H1 (cell line): ENCODE data around the gene LPCAT1. TPM values are rescaled to one million over a fixed set of nuclear protein-coding genes. Genes with fewer than 3 reads are reported as not detected.
A peak's percentile ranks its signal among the peaks of the same experiment; 100 is the strongest.

Experiments
- CTCF ChIA-PET: fragments of 300-600 bp; sonication (Branson Sonifier 250); formaldehyde crosslinking; loops from one replicate; lab custom pipeline; 2021; ENCODE audit not compliant: partially characterized antibody; lab: Charles Lee
- POLR2A ChIA-PET: fragments of 300-600 bp; sonication (Branson Sonifier 250); formaldehyde crosslinking; loops from one replicate; lab custom pipeline; 2021; ENCODE audit warnings: inconsistent platforms; ENCODE audit not compliant: partially characterized antibody; lab: Charles Lee
- DNase-seq, 2 experiments: peaks; one replicate each; pipeline versions ENCODE4 v3.0.0 to v3.0.0-alpha.2; 2010 to 2022; ENCODE audit warnings: low spot score in 2 of 2, low read depth in 1 of 2, mixed read lengths in 1 of 2
- FAIRE-seq: peaks from 2 replicates; lab custom pipeline; 2011; peaks lifted over from hg19 to GRCh38; lab: Jason Lieb, UNC
- H2AFZ ChIP-seq: 2 replicates; pipeline ENCODE4 v1.8.1; 2012; ENCODE audit warnings: low read length, inconsistent platforms
- H2AK5ac ChIP-seq: 2 replicates; pipeline ENCODE4 v1.6.1; 2013; ENCODE audit warnings: low read depth, low read length
- H2BK120ac ChIP-seq: replicated peaks from 2 replicates; pipeline ENCODE3; 2013; ENCODE audit warnings: low read depth, low read length, inconsistent platforms
- H2BK12ac ChIP-seq: 2 replicates; pipeline ENCODE4 v1.6.1; 2013; ENCODE audit warnings: low read depth, low read length
- H2BK15ac ChIP-seq: 2 replicates; pipeline ENCODE4 v1.6.1; 2013; ENCODE audit warnings: low read length
- H2BK20ac ChIP-seq: 2 replicates; pipeline ENCODE4 v1.6.1; 2013; ENCODE audit warnings: low read length
- H2BK5ac ChIP-seq: 2 replicates; pipeline ENCODE4 v1.6.1; 2013; ENCODE audit warnings: low read depth, low read length
- H3K14ac ChIP-seq: 2 replicates; pipeline ENCODE4 v1.6.1; 2013; ENCODE audit warnings: inconsistent platforms; ENCODE audit not compliant: insufficient read length
- H3K18ac ChIP-seq: 2 replicates; pipeline ENCODE4 v1.6.1; 2013; ENCODE audit warnings: low read length; ENCODE audit errors: extremely low read depth
- H3K23ac ChIP-seq: 2 replicates; pipeline ENCODE4 v1.6.1; 2013; ENCODE audit warnings: inconsistent platforms; ENCODE audit not compliant: insufficient read length
- H3K23me2 ChIP-seq: 2 replicates; pipeline ENCODE4 v1.6.1; 2013; ENCODE audit warnings: low read depth, low read length
- H3K27ac ChIP-seq: 2 replicates; pipeline ENCODE4 v1.6.1; 2011; ENCODE audit warnings: low read depth, low read length, inconsistent platforms
- H3K27me3 ChIP-seq, 4 experiments: replicated peaks in 1 of 4; 1 replicate in 1 of 4; 2 replicates in 3 of 4; pipeline versions ENCODE4 v1.6.1 to v1.8.1; 2011 to 2013; ENCODE audit warnings: low read length in 3 of 4, mild to moderate bottlenecking in 3 of 4, inconsistent platforms in 2 of 4, mixed read lengths in 2 of 4, moderate library complexity in 1 of 4; ENCODE audit not compliant: control insufficient read depth in 3 of 4, insufficient read depth in 3 of 4; ENCODE audit errors: extremely low read depth in 1 of 4
- H3K36me3 ChIP-seq, 4 experiments: 2 replicates each; pipeline versions ENCODE4 v1.6.1 to v1.8.1; 2011 to 2013; ENCODE audit warnings: mild to moderate bottlenecking in 4 of 4, low read length in 3 of 4, moderate library complexity in 2 of 4, control low read depth in 1 of 4, inconsistent platforms in 1 of 4; ENCODE audit not compliant: insufficient read depth in 4 of 4, control insufficient read depth in 2 of 4
- H3K4ac ChIP-seq: replicated peaks from 2 replicates; pipeline ENCODE3; 2013; ENCODE audit warnings: low read length, low read depth, mixed read lengths, inconsistent platforms; ENCODE audit not compliant: insufficient read length
- H3K4me1 ChIP-seq, 4 experiments: replicated peaks in 1 of 4; 1 replicate in 1 of 4; 2 replicates in 3 of 4; pipeline versions ENCODE4 v1.6.1 to v1.8.1; 2011 to 2013; ENCODE audit warnings: low read length in 3 of 4, inconsistent platforms in 2 of 4, mixed read lengths in 1 of 4; ENCODE audit not compliant: insufficient read depth in 4 of 4, control insufficient read depth in 3 of 4
- H3K4me2 ChIP-seq, 2 experiments: 2 replicates each; pipeline versions ENCODE4 v1.6.1 to v1.8.1; 2011 to 2013; ENCODE audit warnings: low read depth in 2 of 2, low read length in 2 of 2, control low read depth in 1 of 2, inconsistent platforms in 1 of 2, mild to moderate bottlenecking in 1 of 2; ENCODE audit not compliant: insufficient read depth in 1 of 2
- H3K4me3 ChIP-seq, 4 experiments: fragments of 200-600, 300-600 bp in 1 of 4; sonication (generic), shearing (Covaris generic), sonication (Bioruptor Twin) in 1 of 4; 2 replicates each; pipeline versions ENCODE4 v1.5.1 to v1.8.1; 2011 to 2016; ENCODE audit warnings: low read length in 4 of 4, low read depth in 3 of 4, control low read depth in 2 of 4, inconsistent platforms in 2 of 4, mild to moderate bottlenecking in 2 of 4, mixed read lengths in 1 of 4, moderate library complexity in 1 of 4; ENCODE audit not compliant: insufficient read depth in 2 of 4; ENCODE audit errors: extremely low read depth in 1 of 4
- H3K56ac ChIP-seq: replicated peaks from 2 replicates; pipeline ENCODE3; 2013; ENCODE audit warnings: low read depth, mild to moderate bottlenecking, mixed read lengths, low read length, inconsistent platforms; ENCODE audit not compliant: insufficient read length
- H3K79me1 ChIP-seq: 2 replicates; pipeline ENCODE4 v1.6.1; 2013; ENCODE audit warnings: low read depth, low read length, control low read depth
- H3K79me2 ChIP-seq, 2 experiments: 2 replicates each; pipeline versions ENCODE4 v1.6.1 to v1.8.1; 2012 to 2013; ENCODE audit warnings: low read length in 2 of 2, mild to moderate bottlenecking in 2 of 2, inconsistent platforms in 1 of 2; ENCODE audit not compliant: insufficient read depth in 2 of 2, control insufficient read depth in 1 of 2
- H3K9ac ChIP-seq, 4 experiments: replicated peaks in 1 of 4; 1 replicate in 1 of 4; 2 replicates in 3 of 4; pipeline versions ENCODE4 v1.6.1 to v1.8.1; 2011 to 2013; ENCODE audit warnings: low read depth in 3 of 4, low read length in 3 of 4, control low read depth in 2 of 4, mild to moderate bottlenecking in 2 of 4, moderate library complexity in 2 of 4, inconsistent platforms in 1 of 4; ENCODE audit errors: extremely low read depth in 1 of 4
- H3K9me3 ChIP-seq, 2 experiments: 2 replicates each; pipeline versions ENCODE4 v1.6.1 to v1.8.1; 2012 to 2013; ENCODE audit warnings: mild to moderate bottlenecking in 2 of 2, moderate library complexity in 2 of 2, control low read depth in 1 of 2, inconsistent platforms in 1 of 2, low read depth in 1 of 2, low read length in 1 of 2, mixed read lengths in 1 of 2; ENCODE audit not compliant: insufficient read depth in 2 of 2
- H4K20me1 ChIP-seq, 2 experiments: replicated peaks in 1 of 2; 2 replicates each; pipeline versions ENCODE3 to v1.8.1; 2011 to 2013; ENCODE audit warnings: inconsistent platforms in 2 of 2, low read length in 2 of 2, mild to moderate bottlenecking in 1 of 2; ENCODE audit not compliant: insufficient read depth in 2 of 2, control insufficient read depth in 1 of 2
- H4K5ac ChIP-seq: 2 replicates; pipeline ENCODE4 v1.6.1; 2013; ENCODE audit warnings: low read length, low read depth, mixed read lengths, inconsistent platforms; ENCODE audit not compliant: insufficient read length
- H4K8ac ChIP-seq: 2 replicates; pipeline ENCODE4 v1.8.0; 2013; ENCODE audit warnings: mild to moderate bottlenecking, moderate library complexity, low read length, inconsistent platforms; ENCODE audit not compliant: insufficient read depth; ENCODE audit errors: extremely low read depth
- H4K91ac ChIP-seq: replicated peaks from 2 replicates; pipeline ENCODE3; 2013; ENCODE audit warnings: low read length, mixed read lengths, inconsistent platforms; ENCODE audit not compliant: insufficient read length
- BCL11A ChIP-seq, 2 experiments: IDR thresholded peaks; one replicate each; pipeline ENCODE4 v1.6.1; 2011; ENCODE audit warnings: low read depth in 2 of 2, low read length in 2 of 2, mild to moderate bottlenecking in 2 of 2
- CTCF ChIP-seq, 3 experiments: IDR thresholded peaks; 1 replicate in 2 of 3; 2 replicates in 1 of 3; pipeline versions ENCODE4 v1.5.1 to v1.6.1; 2011; ENCODE audit warnings: low read length in 3 of 3, mild to moderate bottlenecking in 3 of 3, inconsistent platforms in 2 of 3, low read depth in 1 of 3, moderate library complexity in 1 of 3; ENCODE audit not compliant: insufficient read depth in 1 of 3; ENCODE audit errors: control extremely low read depth in 1 of 3
- HDAC2 ChIP-seq, 2 experiments: fragments of 300-600 bp in 1 of 2; sonication (generic) in 1 of 2; IDR thresholded peaks; 2 replicates each; pipeline ENCODE4 v1.6.1; 2011 to 2012; ENCODE audit warnings: low read depth in 2 of 2, low read length in 2 of 2, mild to moderate bottlenecking in 2 of 2, moderate library complexity in 2 of 2, borderline replicate concordance in 1 of 2, inconsistent platforms in 1 of 2
- NANOG ChIP-seq: IDR thresholded peaks from 2 replicates; pipeline ENCODE4 v1.6.1; 2011; ENCODE audit warnings: low read length, low read depth, mild to moderate bottlenecking, inconsistent platforms; ENCODE audit not compliant: insufficient read depth, poor library complexity, severe bottlenecking
- RXRA ChIP-seq: IDR thresholded peaks from 2 replicates; pipeline ENCODE4 v1.6.1; 2011; ENCODE audit warnings: low read depth, mild to moderate bottlenecking, low read length, moderate library complexity; ENCODE audit not compliant: insufficient read depth
- SIRT6 ChIP-seq: IDR thresholded peaks from one replicate; pipeline ENCODE4 v1.7.1; 2012; ENCODE audit warnings: low read length, inconsistent platforms
- SP1 ChIP-seq: IDR thresholded peaks from 2 replicates; pipeline ENCODE4 v1.6.1; 2011; ENCODE audit warnings: low read depth, low read length
- WGBS, 2 experiments: shearing (Covaris generic) in 1 of 2; methylation state at CpG; one replicate each; pipeline versions ENCODE4 v1.1.6 to v1.1.7; 2013 to 2015; ENCODE audit warnings: low lambda C conversion rate in 2 of 2, mixed read lengths in 2 of 2, inconsistent platforms in 1 of 2, low coverage in 1 of 2, missing lambda C conversion rate in 1 of 2; ENCODE audit not compliant: insufficient replicate concordance in 2 of 2, insufficient coverage in 1 of 2, insufficient read length in 1 of 2; ENCODE audit errors: extremely low coverage in 1 of 2, missing lambda C conversion rate in 1 of 2; 5-methylcytosine and 5-hydroxymethylcytosine counted together
- polyA plus RNA-seq, 7 experiments: library from polyadenylated mRNA; depleted of rRNA in 3 of 7; stranded (reverse) in 5 of 7; unstranded in 2 of 7; fragments of >200 nt in 5 of 7; fragments of 200-250 nt in 2 of 7; gene quantifications; 1 replicate in 5 of 7; 2 replicates in 1 of 7; 4 replicates in 1 of 7; pipeline versions ENCODE4 v1.2.1 to v1.2.3, GENCODE V29; 2011 to 2013; ENCODE audit warnings: missing spikeins in 2 of 7, mixed read lengths in 2 of 7
- total RNA-seq: library from RNA; stranded (reverse); fragmentation: NEBNext Ultra II Directional; extraction: Animal tissue kit (Norgen Biotek cat#: 25700); gene quantifications from 2 replicates; pipeline ENCODE4 v1.2.1, GENCODE V29; 2021

LPCAT1 gene
- total and polyA plus RNA-seq, 2 of the 8 experiments (the other 6 are each of a cell fraction or from before 2014, with no cell fraction given): 107 to 260 TPM

- Histone ChIP-seq H3K23me2 (no peaks in the 10 kb centered on the region), H3K79me1 (no peaks in the 10 kb centered on the region), H4K8ac (no peak overlapping the region), H3K23ac (no peak overlapping the region), H3K4me2 (no peak overlapping the region), H4K20me1 (no peaks in the 10 kb centered on the region), H3K4ac (no peak overlapping the region), H3K79me2 (no peaks in the 10 kb centered on the region), H3K14ac (no peak overlapping the region), H2BK120ac (no peak overlapping the region), H2BK5ac (no peak overlapping the region), H3K27me3 (no peaks in the 10 kb centered on the region), H4K91ac (no peak overlapping the region), H2AFZ (no peak overlapping the region), H2BK20ac (no peak overlapping the region), H4K5ac (no peak overlapping the region), H2BK15ac (no peak overlapping the region), H3K18ac (no peak overlapping the region), H3K27ac (no peak overlapping the region), H3K4me1 (no peaks in the 10 kb centered on the region; a peak in 1 of 7 replicates), H3K9ac (no peak overlapping the region), H2AK5ac (no peak overlapping the region), H3K36me3 (no peaks in the 10 kb centered on the region), H2BK12ac (no peak overlapping the region), H3K56ac (no peak overlapping the region), H3K4me3 (no peak overlapping the region), H3K9me3 (0 out of 4 replicates have a peak, but pooled peaks cover 0 to 2% of the 10 kb centered on the region in 2 experiments)
- peak in 1 of 2 experiments; percentile 33 for DNase-seq
- POLR2A ChIA-PET: no interaction called here
- no peak for FAIRE-seq
- 90% methylated on average over 20 of the region's 28 CpGs; no CpG with 5 or more reads in 1 of the 2 experiments for WGBS, 2 experiments
- TF ChIP-seq NANOG: no peak
- TF ChIP-seq SIRT6: no peak
- TF ChIP-seq HDAC2 (IDR thresholded peaks at IDR 0.05; ENCODE audit: borderline replicate concordance in 1 of 2, low read depth in 2 of 2, low read length in 2 of 2): no peak
- no peak for TF ChIP-seq BCL11A (IDR thresholded peaks at IDR 0.05; ENCODE audit: low read depth in 2 of 2, low read length in 2 of 2)
- TF ChIP-seq RXRA: no peak
- no peak for TF ChIP-seq SP1
- no peak for TF ChIP-seq CTCF (IDR thresholded peaks at IDR 0.05; ENCODE audit: control extremely low read depth in 1 of 3, insufficient read depth in 1 of 3, low read depth in 1 of 3, low read length in 3 of 3)
- CTCF ChIA-PET: interaction anchor here (0.6 to 2.3 kb wide), 7 partner anchors 8 to 90 kb away, joined by 3 to 5 read pairs (median 4); no protein-coding TSS in a partner anchor
These were observed 31.4 kb upstream of the LPCAT1 start for GRCh38 chr5:1555011-1555807.
